ENCODE data around the gene C1QTNF12.

C1QTNF12 gene

GRCh38 chr1:1204998-1205768, 41.3 kb downstream of the C1QTNF12 start:
- no peak for TF ChIP-seq TEAD4 (IDR thresholded peaks at IDR 0.05)
- no peak for TF ChIP-seq YY1 (IDR thresholded peaks at IDR 0.05; ENCODE audit: low read depth)
- no peak for TF ChIP-seq CEBPB (IDR thresholded peaks at IDR 0.05)
- TF ChIP-seq TAF1 (IDR thresholded peaks at IDR 0.05; ENCODE audit: low read depth) = no peak
- no peak; the same call in 1 of the 2 replicates for TF ChIP-seq TCF12 (IDR thresholded peaks at IDR 0.05; ENCODE audit: low read depth)
- no peak for TF ChIP-seq CREB1 (IDR thresholded peaks at IDR 0.05; ENCODE audit: low read depth)
- TF ChIP-seq, protein P1, sequence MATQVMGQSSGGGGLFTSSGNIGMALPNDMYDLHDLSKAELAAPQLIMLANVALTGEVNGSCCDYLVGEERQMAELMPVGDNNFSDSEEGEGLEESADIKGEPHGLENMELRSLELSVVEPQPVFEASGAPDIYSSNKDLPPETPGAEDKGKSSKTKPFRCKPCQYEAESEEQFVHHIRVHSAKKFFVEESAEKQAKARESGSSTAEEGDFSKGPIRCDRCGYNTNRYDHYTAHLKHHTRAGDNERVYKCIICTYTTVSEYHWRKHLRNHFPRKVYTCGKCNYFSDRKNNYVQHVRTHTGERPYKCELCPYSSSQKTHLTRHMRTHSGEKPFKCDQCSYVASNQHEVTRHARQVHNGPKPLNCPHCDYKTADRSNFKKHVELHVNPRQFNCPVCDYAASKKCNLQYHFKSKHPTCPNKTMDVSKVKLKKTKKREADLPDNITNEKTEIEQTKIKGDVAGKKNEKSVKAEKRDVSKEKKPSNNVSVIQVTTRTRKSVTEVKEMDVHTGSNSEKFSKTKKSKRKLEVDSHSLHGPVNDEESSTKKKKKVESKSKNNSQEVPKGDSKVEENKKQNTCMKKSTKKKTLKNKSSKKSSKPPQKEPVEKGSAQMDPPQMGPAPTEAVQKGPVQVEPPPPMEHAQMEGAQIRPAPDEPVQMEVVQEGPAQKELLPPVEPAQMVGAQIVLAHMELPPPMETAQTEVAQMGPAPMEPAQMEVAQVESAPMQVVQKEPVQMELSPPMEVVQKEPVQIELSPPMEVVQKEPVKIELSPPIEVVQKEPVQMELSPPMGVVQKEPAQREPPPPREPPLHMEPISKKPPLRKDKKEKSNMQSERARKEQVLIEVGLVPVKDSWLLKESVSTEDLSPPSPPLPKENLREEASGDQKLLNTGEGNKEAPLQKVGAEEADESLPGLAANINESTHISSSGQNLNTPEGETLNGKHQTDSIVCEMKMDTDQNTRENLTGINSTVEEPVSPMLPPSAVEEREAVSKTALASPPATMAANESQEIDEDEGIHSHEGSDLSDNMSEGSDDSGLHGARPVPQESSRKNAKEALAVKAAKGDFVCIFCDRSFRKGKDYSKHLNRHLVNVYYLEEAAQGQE (IDR thresholded peaks at IDR 0.05; ENCODE audit: low read depth) = no peak
- no peak for TF ChIP-seq RAD21 (IDR thresholded peaks at IDR 0.05; ENCODE audit: low read depth)
- TF ChIP-seq EP300 (IDR thresholded peaks at IDR 0.05; ENCODE audit: borderline replicate concordance) = no peak
- no peak for TF ChIP-seq ZBTB7A (IDR thresholded peaks at IDR 0.05; ENCODE audit: low read depth)

DNA sequence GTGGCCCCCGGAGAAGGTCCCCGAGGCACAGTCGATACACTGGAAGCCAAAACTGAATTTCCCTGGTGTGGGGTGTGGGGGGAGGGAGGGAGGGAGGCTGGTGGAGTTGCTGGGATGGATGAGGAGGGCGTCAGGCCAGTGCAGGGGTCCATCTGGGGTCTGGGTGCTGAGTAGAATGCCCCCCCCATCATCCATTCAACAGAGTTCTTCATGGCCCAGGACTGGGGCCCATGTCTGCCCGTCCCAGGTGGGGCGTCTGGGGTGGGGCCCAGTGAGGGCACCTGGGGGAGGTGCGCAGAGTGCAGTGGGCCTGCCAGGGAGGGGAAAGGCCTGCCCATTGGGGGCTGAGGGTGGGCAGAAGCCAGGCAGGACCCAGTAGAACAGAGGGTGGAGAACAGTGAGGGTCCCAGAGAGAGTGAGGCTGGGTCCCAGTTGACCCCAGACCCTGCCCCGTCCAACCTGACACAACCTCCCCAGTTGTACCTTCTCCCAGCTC, 42.0 kb downstream of the C1QTNF12 start:
- TF ChIP-seq TCF12 (IDR thresholded peaks at IDR 0.05; ENCODE audit: low read depth) = no peak
- TF ChIP-seq EP300 (IDR thresholded peaks at IDR 0.05; ENCODE audit: borderline replicate concordance) = no peak
- TF ChIP-seq, protein P1 (IDR thresholded peaks at IDR 0.05; ENCODE audit: low read depth) = no peak
- no peak for TF ChIP-seq TAF1 (IDR thresholded peaks at IDR 0.05; ENCODE audit: low read depth)
- no peak for TF ChIP-seq MAX (IDR thresholded peaks at IDR 0.05)
- TF ChIP-seq RAD21 (IDR thresholded peaks at IDR 0.05; ENCODE audit: low read depth) = no peak
- no peak for TF ChIP-seq USF1 (IDR thresholded peaks at IDR 0.05)
- no peak for TF ChIP-seq CREB1 (IDR thresholded peaks at IDR 0.05; ENCODE audit: low read depth)
- TF ChIP-seq EGR1 (IDR thresholded peaks at IDR 0.05) = no peak
- no peak for TF ChIP-seq CEBPB (IDR thresholded peaks at IDR 0.05)
- TF ChIP-seq TEAD4 (IDR thresholded peaks at IDR 0.05) = no peak

DNA sequence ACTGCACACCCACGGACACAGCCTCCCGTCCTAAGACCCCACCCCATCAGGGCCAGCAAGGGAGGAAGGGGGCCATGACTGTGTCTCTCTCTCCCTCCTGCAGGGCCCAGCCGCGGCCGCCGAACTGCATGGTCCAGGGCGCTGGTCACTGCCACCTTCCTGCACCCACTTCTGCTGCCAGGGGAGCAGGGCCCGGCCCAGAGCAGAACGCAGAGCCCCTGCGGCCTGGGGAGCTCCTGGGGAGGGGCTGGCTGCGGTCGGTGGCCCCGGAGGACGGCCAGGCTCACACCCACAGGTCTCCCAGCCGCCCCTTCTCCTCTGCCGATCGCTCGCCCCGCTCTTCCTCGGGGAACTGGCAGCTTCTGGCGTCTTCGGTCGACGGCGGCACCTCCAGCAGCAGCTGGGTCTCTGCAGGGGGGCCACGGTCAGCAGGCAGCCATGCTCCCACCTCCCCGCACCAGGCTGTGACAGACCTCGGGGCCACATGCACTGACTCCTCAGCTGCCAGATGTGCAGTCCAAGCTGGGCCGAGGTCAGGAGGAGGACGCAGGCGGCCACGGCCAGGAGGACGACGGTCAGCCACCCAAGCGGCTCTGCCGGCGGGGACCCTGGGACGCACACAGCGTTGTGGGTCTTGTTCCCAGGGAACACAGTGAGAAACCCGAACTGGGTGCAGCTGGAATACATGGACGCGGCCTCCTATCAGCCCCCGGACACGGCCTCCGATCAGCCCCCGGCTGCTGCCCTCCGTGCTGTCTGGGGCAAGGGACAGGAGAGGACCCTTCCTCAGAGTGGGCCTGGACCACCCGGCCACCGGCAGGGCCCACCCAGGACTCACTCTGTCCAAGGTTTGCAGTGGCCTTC, 42.7 kb downstream of the C1QTNF12 start:
- no peak for TF ChIP-seq TEAD4 (IDR thresholded peaks at IDR 0.05)
- no peak for TF ChIP-seq RAD21 (IDR thresholded peaks at IDR 0.05; ENCODE audit: low read depth)
- TF ChIP-seq ZBTB7A (IDR thresholded peaks at IDR 0.05; ENCODE audit: low read depth) = no peak
- no peak for TF ChIP-seq TCF12 (IDR thresholded peaks at IDR 0.05; ENCODE audit: low read depth)

- no peak for TF ChIP-seq NFIC (IDR thresholded peaks at IDR 0.05)
- no peak for TF ChIP-seq YY1 (IDR thresholded peaks at IDR 0.05; ENCODE audit: low read depth)
- no peak for TF ChIP-seq TCF12 (IDR thresholded peaks at IDR 0.05; ENCODE audit: low read depth)
- TF ChIP-seq CEBPB (IDR thresholded peaks at IDR 0.05) = no peak
- TF ChIP-seq EP300 (IDR thresholded peaks at IDR 0.05; ENCODE audit: borderline replicate concordance) = no peak
- TF ChIP-seq TAF1 (IDR thresholded peaks at IDR 0.05; ENCODE audit: low read depth) = no peak
- TF ChIP-seq MAX (IDR thresholded peaks at IDR 0.05) = no peak
- no peak for TF ChIP-seq TEAD4 (IDR thresholded peaks at IDR 0.05)
- no peak for TF ChIP-seq RAD21 (IDR thresholded peaks at IDR 0.05; ENCODE audit: low read depth)
- TF ChIP-seq, protein P1 (IDR thresholded peaks at IDR 0.05; ENCODE audit: low read depth) = no peak
- no peak for TF ChIP-seq CREB1 (IDR thresholded peaks at IDR 0.05; ENCODE audit: low read depth)
- no peak for TF ChIP-seq FOXM1 (IDR thresholded peaks at IDR 0.05; ENCODE audit: borderline replicate concordance, low read depth)
- TF ChIP-seq EGR1 (IDR thresholded peaks at IDR 0.05) = no peak
- no peak for TF ChIP-seq USF1 (IDR thresholded peaks at IDR 0.05)
These were observed 43.5 kb downstream of the C1QTNF12 start for GRCh38 chr1:1202831-1203560.
